ENCODE results near the gene TTC34.

GRCh38 chr1:2820731-2821372 lies 19.4 kb upstream of the TTC34 start:
- TF ChIP-seq CTCF (IDR thresholded peaks at IDR 0.05 in 4 of 5, conservative IDR thresholded peaks at IDR 0.05 in 1 of 5) (no peak), POLR2A (IDR thresholded peaks at IDR 0.05) (no peak)
